PFSK-1 (cell line): ENCODE results near the gene MAP3K21.

Experiments
- SIN3A ChIP-seq: IDR thresholded peaks from 2 replicates; pipeline ENCODE4 v1.6.1; 2012; ENCODE audit warnings: mild to moderate bottlenecking, low read length, moderate library complexity, borderline replicate concordance; ENCODE audit not compliant: insufficient read depth
- TF ChIP-seq, protein P1 (sequence below), 2 experiments: IDR thresholded peaks; 2 replicates each; pipeline versions ENCODE4 v1.6.1 to v1.8.0; 2011 to 2012; ENCODE audit warnings: low read depth in 2 of 2, low read length in 2 of 2, control low read depth in 1 of 2, inconsistent platforms in 1 of 2, mild to moderate bottlenecking in 1 of 2, moderate library complexity in 1 of 2; ENCODE audit not compliant: insufficient read depth in 1 of 2

DNA sequence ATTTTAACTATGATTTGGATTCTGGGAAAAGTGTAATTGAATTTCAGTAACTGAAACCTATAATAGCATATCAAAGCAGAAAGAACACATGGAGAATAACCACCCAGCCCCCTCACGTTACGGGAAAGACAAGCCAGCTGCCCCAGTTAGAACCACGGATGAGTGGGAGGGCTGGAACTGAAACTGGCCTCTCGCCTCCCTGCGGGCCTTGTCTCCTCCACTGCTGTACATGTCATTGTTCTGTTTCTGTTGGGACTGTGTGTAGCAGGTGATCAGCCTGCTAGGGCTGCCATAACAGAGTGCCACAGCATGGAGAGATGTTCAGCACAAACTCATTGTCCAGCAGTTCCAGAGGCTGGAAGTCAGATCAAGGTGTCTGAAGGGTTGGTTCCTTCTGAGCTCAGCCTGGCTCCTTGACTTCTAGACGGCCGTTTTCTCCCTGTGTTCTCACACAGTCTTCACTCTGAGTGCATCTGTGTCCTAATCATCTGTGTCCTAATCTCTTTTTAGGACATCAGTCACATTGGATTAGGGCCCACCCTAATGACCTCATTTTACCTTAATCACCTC lies 52.4 kb downstream of the MAP3K21 start:
- no peak for TF ChIP-seq SIN3A
- TF ChIP-seq, protein P1, sequence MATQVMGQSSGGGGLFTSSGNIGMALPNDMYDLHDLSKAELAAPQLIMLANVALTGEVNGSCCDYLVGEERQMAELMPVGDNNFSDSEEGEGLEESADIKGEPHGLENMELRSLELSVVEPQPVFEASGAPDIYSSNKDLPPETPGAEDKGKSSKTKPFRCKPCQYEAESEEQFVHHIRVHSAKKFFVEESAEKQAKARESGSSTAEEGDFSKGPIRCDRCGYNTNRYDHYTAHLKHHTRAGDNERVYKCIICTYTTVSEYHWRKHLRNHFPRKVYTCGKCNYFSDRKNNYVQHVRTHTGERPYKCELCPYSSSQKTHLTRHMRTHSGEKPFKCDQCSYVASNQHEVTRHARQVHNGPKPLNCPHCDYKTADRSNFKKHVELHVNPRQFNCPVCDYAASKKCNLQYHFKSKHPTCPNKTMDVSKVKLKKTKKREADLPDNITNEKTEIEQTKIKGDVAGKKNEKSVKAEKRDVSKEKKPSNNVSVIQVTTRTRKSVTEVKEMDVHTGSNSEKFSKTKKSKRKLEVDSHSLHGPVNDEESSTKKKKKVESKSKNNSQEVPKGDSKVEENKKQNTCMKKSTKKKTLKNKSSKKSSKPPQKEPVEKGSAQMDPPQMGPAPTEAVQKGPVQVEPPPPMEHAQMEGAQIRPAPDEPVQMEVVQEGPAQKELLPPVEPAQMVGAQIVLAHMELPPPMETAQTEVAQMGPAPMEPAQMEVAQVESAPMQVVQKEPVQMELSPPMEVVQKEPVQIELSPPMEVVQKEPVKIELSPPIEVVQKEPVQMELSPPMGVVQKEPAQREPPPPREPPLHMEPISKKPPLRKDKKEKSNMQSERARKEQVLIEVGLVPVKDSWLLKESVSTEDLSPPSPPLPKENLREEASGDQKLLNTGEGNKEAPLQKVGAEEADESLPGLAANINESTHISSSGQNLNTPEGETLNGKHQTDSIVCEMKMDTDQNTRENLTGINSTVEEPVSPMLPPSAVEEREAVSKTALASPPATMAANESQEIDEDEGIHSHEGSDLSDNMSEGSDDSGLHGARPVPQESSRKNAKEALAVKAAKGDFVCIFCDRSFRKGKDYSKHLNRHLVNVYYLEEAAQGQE (IDR thresholded peaks at IDR 0.05; ENCODE audit: insufficient read depth in 1 of 2, low read depth in 2 of 2, low read length in 2 of 2): no peak
